Natural killer cell (primary cell): ENCODE measurements around the gene EPX. TPM values are rescaled to one million over a fixed set of nuclear protein-coding genes. Genes with fewer than 3 reads are reported as not detected.

ENCODE experiments used
- ATAC-seq, 3 donors: fragments of 150-1000 bp in 2 of 3; fragments of 200-7000 bp in 1 of 3; cut with Tn5 transposase; 1 replicate in 1 of 3; 2 replicates in 2 of 3; pipeline ENCODE4 v1.10.0; 2021; ENCODE audit warnings: mild to moderate bottlenecking in 2 of 3, moderate library complexity in 2 of 3
- DNase-seq, 2 donors: peaks; one replicate each; pipeline versions ENCODE4 v3.0.0 to v3.0.0-alpha.2; 2013 to 2021; ENCODE audit warnings: mixed read lengths in 1 of 2
- H3K27ac ChIP-seq: one replicate; pipeline ENCODE4 v1.5.1; 2013; ENCODE audit warnings: mild to moderate bottlenecking, low read length
- H3K27me3 ChIP-seq: one replicate; pipeline ENCODE4 v1.6.1; 2013; ENCODE audit warnings: low read length; ENCODE audit not compliant: control insufficient read depth, insufficient read depth
- H3K36me3 ChIP-seq: one replicate; pipeline ENCODE4 v1.6.1; 2013; ENCODE audit warnings: low read length; ENCODE audit not compliant: control insufficient read depth, insufficient read depth
- H3K4me1 ChIP-seq: one replicate; pipeline ENCODE4 v1.6.1; 2013; ENCODE audit warnings: low read length; ENCODE audit not compliant: control insufficient read depth, insufficient read depth
- H3K4me3 ChIP-seq: one replicate; pipeline ENCODE4 v1.5.1; 2013; ENCODE audit warnings: low read length
- H3K9me3 ChIP-seq: one replicate; pipeline ENCODE4 v1.6.1; 2013; ENCODE audit warnings: low read length; ENCODE audit not compliant: control insufficient read depth, insufficient read depth
- H3K27ac Mint-ChIP-seq, 2 donors: one replicate each; pipeline ENCODE4 v1.8.0; 2022; ENCODE audit warnings: mild to moderate bottlenecking in 2 of 2, mixed read lengths in 2 of 2, moderate library complexity in 1 of 2
- H3K27me3 Mint-ChIP-seq, 2 donors: one replicate each; pipeline ENCODE4 v1.8.0; 2022; ENCODE audit warnings: low read depth in 2 of 2, mixed read lengths in 2 of 2
- H3K36me3 Mint-ChIP-seq: one replicate; pipeline ENCODE4 v1.8.0; 2022; ENCODE audit warnings: mixed read lengths
- H3K4me1 Mint-ChIP-seq, 2 donors: one replicate each; pipeline ENCODE4 v1.8.0; 2022; ENCODE audit warnings: mixed read lengths in 2 of 2
- H3K4me3 Mint-ChIP-seq: one replicate; pipeline ENCODE4 v1.8.0; 2022; ENCODE audit warnings: mild to moderate bottlenecking, moderate library complexity, mixed read lengths
- H3K9me3 Mint-ChIP-seq, 2 donors: one replicate each; pipeline ENCODE4 v1.8.0; 2022; ENCODE audit warnings: mixed read lengths in 2 of 2
- WGBS: methylation state at CpG from one replicate; pipeline ENCODE4 v1.1.7; 2013; ENCODE audit warnings: missing lambda C conversion rate; ENCODE audit not compliant: insufficient coverage; 5-methylcytosine and 5-hydroxymethylcytosine counted together
- intact Hi-C: fragments of 100-400 bp; cut with micrococcal nuclease; formaldehyde crosslinking; loops from one replicate; pipeline ENCODE4 v1.14.2; 2022
- total RNA-seq, 4 donors: library from RNA; stranded (reverse); fragments of 120-200 nt in 1 of 4; gene quantifications; one replicate each; pipeline versions ENCODE4 v1.2.3 to v1.2.4, GENCODE V29; 2013 to 2022
- TF ChIP-seq, protein P1 (sequence below): fragments of 200-600 bp; IDR thresholded peaks from one replicate; pipeline ENCODE4 v1.8.0; 2022; ENCODE audit warnings: antibody characterized with exemption

EPX gene
- total RNA-seq, 3 donors from 2014 or later (not counting 1 experiment from before 2014, with no cell fraction given): not detected

DNA sequence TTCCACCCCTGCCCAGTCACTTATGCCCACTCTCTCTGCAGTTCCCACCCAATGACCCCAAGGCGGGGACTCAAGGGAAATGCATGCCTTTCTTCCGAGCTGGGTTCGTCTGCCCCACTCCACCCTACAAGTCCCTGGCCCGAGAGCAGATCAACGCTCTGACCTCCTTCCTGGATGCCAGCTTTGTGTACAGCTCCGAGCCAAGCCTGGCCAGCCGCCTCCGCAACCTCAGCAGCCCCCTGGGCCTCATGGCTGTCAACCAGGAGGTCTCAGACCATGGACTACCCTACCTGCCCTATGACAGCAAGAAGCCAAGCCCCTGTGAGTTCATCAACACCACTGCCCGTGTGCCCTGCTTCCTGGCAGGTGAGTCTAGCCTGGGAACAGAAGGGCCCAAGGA lies 59.6 kb downstream of the EPX start:
- no peak for DNase-seq
- WGBS: 87% methylated on average over 9 of the region's 9 CpGs
- Mint-ChIP-seq H3K36me3 (no peaks in the 10 kb centered on the region), H3K4me3 (no peak overlapping the region), H3K9me3 (no peaks in the 10 kb centered on the region), H3K4me1 (peaks cover 17 to 31% of the 10 kb centered on the region in 2 donors), H3K27me3 (peaks cover 7 to 38% of the 10 kb centered on the region in 2 donors), H3K27ac (no peak overlapping the region)
- ATAC-seq: no peak
- intact Hi-C loops: no loop called here
- Histone ChIP-seq H3K27me3 (peaks cover 8% of the 10 kb centered on the region), H3K4me1 (peaks cover 25% of the 10 kb centered on the region), H3K27ac (no peak overlapping the region), H3K36me3 (no peaks in the 10 kb centered on the region), H3K4me3 (no peak overlapping the region), H3K9me3 (no peaks in the 10 kb centered on the region)
- TF ChIP-seq, protein P1, sequence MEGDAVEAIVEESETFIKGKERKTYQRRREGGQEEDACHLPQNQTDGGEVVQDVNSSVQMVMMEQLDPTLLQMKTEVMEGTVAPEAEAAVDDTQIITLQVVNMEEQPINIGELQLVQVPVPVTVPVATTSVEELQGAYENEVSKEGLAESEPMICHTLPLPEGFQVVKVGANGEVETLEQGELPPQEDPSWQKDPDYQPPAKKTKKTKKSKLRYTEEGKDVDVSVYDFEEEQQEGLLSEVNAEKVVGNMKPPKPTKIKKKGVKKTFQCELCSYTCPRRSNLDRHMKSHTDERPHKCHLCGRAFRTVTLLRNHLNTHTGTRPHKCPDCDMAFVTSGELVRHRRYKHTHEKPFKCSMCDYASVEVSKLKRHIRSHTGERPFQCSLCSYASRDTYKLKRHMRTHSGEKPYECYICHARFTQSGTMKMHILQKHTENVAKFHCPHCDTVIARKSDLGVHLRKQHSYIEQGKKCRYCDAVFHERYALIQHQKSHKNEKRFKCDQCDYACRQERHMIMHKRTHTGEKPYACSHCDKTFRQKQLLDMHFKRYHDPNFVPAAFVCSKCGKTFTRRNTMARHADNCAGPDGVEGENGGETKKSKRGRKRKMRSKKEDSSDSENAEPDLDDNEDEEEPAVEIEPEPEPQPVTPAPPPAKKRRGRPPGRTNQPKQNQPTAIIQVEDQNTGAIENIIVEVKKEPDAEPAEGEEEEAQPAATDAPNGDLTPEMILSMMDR: no peak

DNA sequence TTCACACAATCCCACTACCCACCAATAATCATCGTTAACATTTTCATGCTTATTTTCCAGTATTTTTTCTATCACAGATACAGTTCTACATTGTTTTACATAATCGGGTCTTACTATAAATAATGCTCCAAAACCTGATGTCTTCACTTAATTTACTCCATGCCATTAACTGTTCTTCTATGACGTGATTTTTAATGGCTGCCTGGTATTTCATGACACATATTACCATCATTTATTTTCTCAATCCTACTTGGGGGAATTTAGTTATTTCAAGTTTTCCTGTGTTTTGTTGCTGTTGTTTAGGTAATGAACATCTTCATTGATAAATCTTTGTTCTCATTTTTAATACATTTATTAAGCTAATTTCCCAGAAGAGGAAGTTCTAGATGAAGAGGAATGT lies 60.6 kb downstream of the EPX start:
- TF ChIP-seq, protein P1: no peak
- Mint-ChIP-seq H3K4me1 (peaks cover 10 to 23% of the 10 kb centered on the region in 2 donors), H3K27me3 (peaks cover 11 to 47% of the 10 kb centered on the region in 2 donors), H3K27ac (no peak overlapping the region), H3K36me3 (no peaks in the 10 kb centered on the region), H3K9me3 (no peaks in the 10 kb centered on the region), H3K4me3 (no peak overlapping the region)
- Histone ChIP-seq H3K4me3 (no peak overlapping the region), H3K27ac (no peak overlapping the region), H3K27me3 (peaks cover 9% of the 10 kb centered on the region), H3K9me3 (no peaks in the 10 kb centered on the region), H3K4me1 (peaks cover 17% of the 10 kb centered on the region), H3K36me3 (no peaks in the 10 kb centered on the region)
- ATAC-seq (no peak), DNase-seq (no peak)
- WGBS: 91% methylated on average over 3 of the region's 3 CpGs
- intact Hi-C loops: no loop called here

Other genes starting within 250 kb of the EPX start
- gene CUEDC1, start 237.3 kb upstream of the EPX start, total RNA-seq: 1 to 10 TPM; 1.5 to 3.7 (median 2.6) TPM
- gene VEZF1, start 204.5 kb upstream of the EPX start, total RNA-seq: 10 to 100 TPM; 49.8 to 64.6 (median 63.4) TPM
- gene SRSF1, start 185.5 kb upstream of the EPX start, total RNA-seq: 100 to 1,000 TPM; 125 to 157 (median 137) TPM
- gene DYNLL2, start 109.3 kb upstream of the EPX start, total RNA-seq: 10 to 100 TPM; 25.6 to 37.0 (median 36.1) TPM
- 1 to 10 TPM; 1.0 to 1.6 (median 1.2) TPM for gene OR4D1, start 44.3 kb upstream of the EPX start, total RNA-seq
- gene OR4D2, start 25.7 kb upstream of the EPX start, total RNA-seq: not detected
- 10 to 100 TPM in 1 of 3 donors, 1 to 10 TPM in 2; 4.5 to 10.7 (median 8.5) TPM for gene MKS1, start 26.5 kb downstream of the EPX start, total RNA-seq
- not detected for gene LPO, start 45.9 kb downstream of the EPX start, total RNA-seq
- gene MPO, start 88.2 kb downstream of the EPX start, total RNA-seq: 1 to 10 TPM in 2 of 3 donors, not detected in 1; 1.8 to 1.9 TPM
- gene TSPOAP1, start 136.1 kb downstream of the EPX start, total RNA-seq: 100 to 1,000 TPM; 176 to 282 (median 246) TPM
- gene SUPT4H1, start 159.5 kb downstream of the EPX start, total RNA-seq: 10 to 100 TPM; 55.9 to 68.3 (median 68.1) TPM
- 1 to 10 TPM in 2 of 3 donors, under 1 TPM in 1; 0.95 to 1.1 (median 1.0) TPM for gene RNF43, start 224.8 kb downstream of the EPX start, total RNA-seq